Stomach smooth muscle (tissue), 2 donors: ENCODE results near the gene CCDC174.

Experiments used
- H3K27ac ChIP-seq: one replicate; pipeline ENCODE4 v1.7.0; 2013; ENCODE audit warnings: mild to moderate bottlenecking, low read length, inconsistent platforms
- H3K27me3 ChIP-seq, 2 donors: one replicate each; pipeline ENCODE4 v1.7.0; 2013; ENCODE audit warnings: low read length in 2 of 2; ENCODE audit not compliant: insufficient read depth in 2 of 2, control insufficient read depth in 1 of 2
- H3K36me3 ChIP-seq, 2 donors: one replicate each; pipeline ENCODE4 v1.7.0; 2013; ENCODE audit warnings: low read length in 2 of 2; ENCODE audit not compliant: control insufficient read depth in 2 of 2, insufficient read depth in 2 of 2
- H3K4me1 ChIP-seq: one replicate; pipeline ENCODE4 v1.7.0; 2013; ENCODE audit warnings: low read length; ENCODE audit not compliant: control insufficient read depth, insufficient read depth
- H3K4me3 ChIP-seq, 2 donors: one replicate each; pipeline ENCODE4 v1.7.0; 2013; ENCODE audit warnings: low read length in 2 of 2
- H3K9ac ChIP-seq, 2 donors: one replicate each; pipeline ENCODE4 v1.7.0; 2013; ENCODE audit warnings: low read length in 2 of 2, mild to moderate bottlenecking in 1 of 2
- H3K9me3 ChIP-seq, 2 donors: one replicate each; pipeline ENCODE4 v1.7.0; 2013; ENCODE audit warnings: low read length in 2 of 2; ENCODE audit not compliant: control insufficient read depth in 2 of 2
- donor health status: healthy.
- donor health status: Pancreatic carcinoma.

Gene CCDC174

DNA sequence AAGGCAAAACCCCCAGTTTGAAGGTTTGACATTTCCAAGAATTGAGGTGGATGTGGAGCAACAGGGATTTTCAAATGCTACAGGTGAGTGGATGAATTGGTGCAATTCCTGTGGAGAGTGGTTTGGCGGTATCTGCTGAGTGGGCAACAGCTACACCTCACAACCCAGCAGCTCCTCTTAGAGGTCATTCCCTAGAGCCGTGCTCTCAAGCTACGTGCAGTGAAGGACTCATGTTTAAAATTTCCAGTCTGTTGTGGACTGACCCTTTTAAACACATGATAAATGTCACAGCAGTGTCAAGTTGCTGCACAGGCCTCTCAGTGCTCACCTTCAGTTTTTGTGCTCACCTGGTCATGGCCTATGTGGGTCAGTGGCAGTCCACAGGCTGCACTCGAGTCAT, 32.9 kb downstream of the CCDC174 start:
- no peaks in the 10 kb centered on the region for H3K36me3 ChIP-seq
- no peak overlapping the region for H3K9ac ChIP-seq
- no peaks in the 10 kb centered on the region for H3K27me3 ChIP-seq
- H3K9me3 ChIP-seq, result no peaks in the 10 kb centered on the region
- no peaks in the 10 kb centered on the region for H3K4me1 ChIP-seq
- H3K4me3 ChIP-seq, result no peak overlapping the region
- no peak overlapping the region for H3K27ac ChIP-seq

- H3K27me3 ChIP-seq, result no peaks in the 10 kb centered on the region
- H3K27ac ChIP-seq, result no peak overlapping the region
- no peak overlapping the region for H3K4me3 ChIP-seq
- H3K9ac ChIP-seq, result no peak overlapping the region
- H3K36me3 ChIP-seq, result no peaks in the 10 kb centered on the region
- H3K4me1 ChIP-seq, result no peaks in the 10 kb centered on the region
- no peaks in the 10 kb centered on the region for H3K9me3 ChIP-seq
Measured at GRCh38 chr3:14685179-14685578, 33.6 kb downstream of the CCDC174 start.

GRCh38 chr3:14687360-14687759, 35.8 kb downstream of the CCDC174 start:
- peaks cover 0 to 4% of the 10 kb centered on the region in 2 donors for H3K27me3 ChIP-seq
- no peaks in the 10 kb centered on the region for H3K36me3 ChIP-seq
- no peak overlapping the region for H3K4me3 ChIP-seq
- H3K4me1 ChIP-seq, result no peaks in the 10 kb centered on the region
- no peak overlapping the region for H3K27ac ChIP-seq
- peaks cover 0 to 4% of the 10 kb centered on the region in 2 donors for H3K9me3 ChIP-seq
- H3K9ac ChIP-seq, result no peak overlapping the region

- H3K27me3 ChIP-seq, result peaks cover 0 to 4% of the 10 kb centered on the region in 2 donors
- H3K4me1 ChIP-seq, result no peaks in the 10 kb centered on the region
- H3K9me3 ChIP-seq, result peaks cover 0 to 4% of the 10 kb centered on the region in 2 donors
- no peaks in the 10 kb centered on the region for H3K36me3 ChIP-seq
- H3K27ac ChIP-seq, result no peak overlapping the region
- H3K9ac ChIP-seq, result no peak overlapping the region
- H3K4me3 ChIP-seq, result no peak overlapping the region
Measured at GRCh38 chr3:14688525-14688924, 37.0 kb downstream of the CCDC174 start.

DNA sequence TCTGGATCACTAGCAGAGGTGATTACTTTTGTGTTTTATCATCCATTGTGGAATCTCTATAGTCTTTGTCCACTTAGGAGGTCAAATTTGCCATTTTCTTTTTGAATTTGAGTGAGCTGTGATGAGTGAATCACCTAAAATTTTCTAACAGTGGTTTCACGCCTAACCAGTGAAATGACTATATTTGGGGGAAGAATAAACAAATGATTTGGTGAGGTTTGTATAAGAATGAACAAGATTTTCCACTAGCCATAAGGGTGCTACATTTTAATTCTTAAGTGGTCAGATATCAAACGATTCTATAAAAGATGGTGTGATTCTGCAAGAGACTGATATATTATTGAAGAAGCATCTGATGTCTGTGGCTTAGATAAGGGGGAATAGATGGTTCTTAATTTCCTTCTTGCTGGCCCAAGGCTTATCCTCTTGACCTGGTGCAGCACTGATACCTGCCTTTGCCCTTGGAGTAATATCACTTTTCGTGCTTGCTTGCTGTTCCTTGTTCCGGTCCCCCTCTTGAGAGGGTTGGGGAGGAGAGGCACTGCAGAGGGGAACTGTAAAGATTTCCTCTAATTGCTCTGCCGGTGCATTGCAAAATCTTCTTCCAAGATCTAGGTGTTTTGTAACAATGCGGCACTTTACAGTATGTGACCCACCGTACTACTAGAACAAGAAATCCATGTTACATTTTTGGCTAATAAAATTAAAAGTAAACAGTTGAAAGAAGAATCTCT, 37.9 kb downstream of the CCDC174 start:
- Histone ChIP-seq H3K27me3 (peaks cover 0 to 4% of the 10 kb centered on the region in 2 donors), H3K36me3 (no peaks in the 10 kb centered on the region), H3K9me3 (peaks cover 0 to 4% of the 10 kb centered on the region in 2 donors), H3K9ac (no peak overlapping the region), H3K27ac (no peak overlapping the region), H3K4me3 (no peak overlapping the region), H3K4me1 (no peaks in the 10 kb centered on the region)

DNA sequence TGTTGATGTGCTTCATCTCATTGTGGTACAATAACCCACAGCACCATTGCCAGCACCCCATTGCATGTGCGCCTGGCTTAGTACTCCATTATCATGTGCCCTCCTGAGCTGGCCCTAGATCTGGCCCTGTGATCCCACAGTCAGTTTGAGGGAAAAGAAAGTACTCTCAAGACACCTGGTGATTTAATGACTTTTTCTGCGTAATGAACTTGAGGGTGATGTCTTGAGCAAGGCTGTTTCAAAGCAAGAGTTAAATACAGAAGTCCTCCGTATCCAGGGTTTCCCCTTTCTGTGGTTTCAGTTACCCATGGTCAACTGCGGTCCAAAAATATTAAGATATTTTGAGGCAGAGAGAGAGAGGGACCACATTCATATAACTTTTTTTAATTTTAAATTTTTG, 39.7 kb downstream of the CCDC174 start:
- Histone ChIP-seq H3K4me1 (no peaks in the 10 kb centered on the region), H3K9ac (no peak overlapping the region), H3K27ac (no peak overlapping the region), H3K4me3 (no peak overlapping the region), H3K36me3 (no peaks in the 10 kb centered on the region), H3K9me3 (peaks cover 0 to 4% of the 10 kb centered on the region in 2 donors), H3K27me3 (peaks cover 0 to 4% of the 10 kb centered on the region in 2 donors)

- H3K9ac ChIP-seq, result no peak overlapping the region
- H3K36me3 ChIP-seq, result no peaks in the 10 kb centered on the region
- no peak overlapping the region for H3K4me3 ChIP-seq
- H3K27me3 ChIP-seq, result peaks cover 0 to 4% of the 10 kb centered on the region in 2 donors
- H3K4me1 ChIP-seq, result no peaks in the 10 kb centered on the region
- no peak overlapping the region for H3K27ac ChIP-seq
- peaks cover 0 to 4% of the 10 kb centered on the region in 2 donors for H3K9me3 ChIP-seq
Measured at GRCh38 chr3:14691719-14692118, 40.2 kb downstream of the CCDC174 start.

- Histone ChIP-seq H3K27me3 (no peaks in the 10 kb centered on the region), H3K36me3 (no peaks in the 10 kb centered on the region), H3K27ac (no peak overlapping the region), H3K4me3 (no peak overlapping the region), H3K9ac (no peak overlapping the region), H3K9me3 (no peaks in the 10 kb centered on the region), H3K4me1 (no peaks in the 10 kb centered on the region)
Measured at GRCh38 chr3:14698601-14699244, 47.2 kb downstream of the CCDC174 start.

GRCh38 chr3:14699643-14700042, 48.1 kb downstream of the CCDC174 start:
- no peak overlapping the region for H3K9ac ChIP-seq
- H3K9me3 ChIP-seq, result no peaks in the 10 kb centered on the region
- no peak overlapping the region for H3K27ac ChIP-seq
- no peaks in the 10 kb centered on the region for H3K36me3 ChIP-seq
- no peak overlapping the region for H3K4me3 ChIP-seq
- H3K4me1 ChIP-seq, result no peaks in the 10 kb centered on the region
- no peaks in the 10 kb centered on the region for H3K27me3 ChIP-seq

DNA sequence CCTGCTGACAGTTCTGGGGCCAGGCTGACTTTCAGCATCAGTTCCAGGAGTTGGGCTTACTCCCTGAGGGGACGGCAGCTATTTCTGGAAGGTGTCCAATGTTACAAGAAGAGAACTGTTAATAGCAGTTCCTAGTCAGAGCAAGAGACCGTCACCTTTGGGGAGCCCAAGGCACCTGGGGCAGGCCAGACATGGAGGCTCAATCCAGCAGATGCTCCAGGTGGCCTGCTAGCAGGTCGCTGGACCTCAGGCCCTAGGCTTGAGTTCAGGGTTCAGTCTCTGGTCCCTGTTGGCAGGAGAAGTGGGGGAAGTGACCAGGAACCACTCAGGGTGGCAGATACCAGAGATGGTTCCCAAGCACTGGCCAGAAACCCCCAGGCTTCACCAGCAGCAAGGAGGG, 49.3 kb downstream of the CCDC174 start:
- Histone ChIP-seq H3K27me3 (no peaks in the 10 kb centered on the region), H3K27ac (no peak overlapping the region), H3K9me3 (no peaks in the 10 kb centered on the region), H3K36me3 (no peaks in the 10 kb centered on the region), H3K9ac (no peak overlapping the region), H3K4me3 (no peak overlapping the region), H3K4me1 (no peaks in the 10 kb centered on the region)

- Histone ChIP-seq H3K36me3 (no peaks in the 10 kb centered on the region), H3K27me3 (no peaks in the 10 kb centered on the region), H3K9me3 (no peaks in the 10 kb centered on the region)
Measured at GRCh38 chr3:14701676-14702075, 50.1 kb downstream of the CCDC174 start.

More at GRCh38 chr3:14701676-14702075, 50.1 kb downstream of the CCDC174 start:
- no peak overlapping the region for H3K4me3 ChIP-seq
- no peaks in the 10 kb centered on the region for H3K4me1 ChIP-seq
- H3K27ac ChIP-seq, result no peak overlapping the region
- H3K9ac ChIP-seq, result no peak overlapping the region
